ENCODE measurements around the gene RIMBP2.

The RIMBP2 gene

DNA sequence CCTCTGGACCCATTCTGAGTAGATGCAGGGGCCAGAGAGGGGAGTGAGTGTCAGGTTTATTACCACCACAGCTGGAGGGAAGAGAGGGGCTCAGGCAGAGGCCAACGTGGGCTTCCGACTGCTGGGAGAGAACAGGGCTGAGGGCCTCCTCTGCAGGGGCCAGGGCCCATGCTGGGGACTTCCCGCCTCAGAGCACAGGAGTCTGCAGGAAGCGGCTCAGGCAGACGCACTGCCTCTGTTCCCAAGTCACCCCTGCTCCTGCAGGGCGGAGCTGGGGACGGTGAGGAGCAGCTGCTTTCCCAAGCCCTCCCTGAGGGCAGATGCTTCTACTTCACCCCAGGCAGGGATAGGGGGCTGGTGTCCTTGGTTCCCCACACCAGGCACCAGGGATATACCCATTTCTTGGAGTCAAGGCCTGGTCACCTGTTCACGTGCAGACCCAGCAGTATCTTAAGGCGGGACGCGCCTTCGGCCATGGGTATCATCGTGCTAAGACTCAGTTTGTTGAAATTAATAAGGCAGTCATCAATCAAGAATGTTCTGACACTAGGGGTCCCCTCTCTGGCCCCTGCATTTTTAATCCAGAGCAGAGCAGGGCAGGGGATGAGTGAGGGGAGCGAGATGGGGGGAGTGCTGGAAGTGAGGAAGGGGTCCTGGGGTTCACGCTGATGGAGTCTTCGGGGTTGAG, 278.4 kb downstream of the RIMBP2 start:
- Histone ChIP-seq H2BK120ac (ENCODE audit: low read depth, low read length) (no peak overlapping the region), H2BK12ac (ENCODE audit: low read length) (no peak overlapping the region), H4K91ac (ENCODE audit: low read depth, low read length, poor library complexity) (no peak overlapping the region), H3K4me1 (ENCODE audit: control insufficient read depth in 2 of 2, insufficient read depth in 1 of 2, low read depth in 1 of 2, low read length in 2 of 2) (no peaks in the 10 kb centered on the region), H3K79me1 (ENCODE audit: low read depth, low read length) (peaks cover 1% of the 10 kb centered on the region), H3K4me3 (ENCODE audit: low read length in 2 of 2) (peak overlapping the region in 1 of 2 donors; percentile 42), H2AK5ac (ENCODE audit: low read depth, low read length) (no peak overlapping the region), H2BK15ac (ENCODE audit: low read length) (no peak overlapping the region), H3K9ac (ENCODE audit: low read depth, low read length, poor library complexity) (no peak overlapping the region), H2AFZ (ENCODE audit: low read length) (no peak overlapping the region), H3K4me2 (ENCODE audit: insufficient read depth, low read length, poor library complexity, severe bottlenecking) (no peak overlapping the region), H3K4ac (ENCODE audit: low read length) (no peak overlapping the region), H3K9me3 (replicated peaks in 1 of 2; ENCODE audit: control insufficient read depth in 2 of 2, insufficient read depth in 1 of 2, low read depth in 1 of 2, low read length in 2 of 2) (peaks cover 0 to 13% of the 10 kb centered on the region in 2 donors), H3K27me3 (ENCODE audit: control insufficient read depth in 3 of 3, insufficient read depth in 3 of 3, low read depth in 1 of 3, low read length in 3 of 3) (no peaks in the 10 kb centered on the region), H3K18ac (ENCODE audit: low read length) (peak overlapping the region; percentile 38), H3K27ac (replicated peaks; ENCODE audit: low read length) (no peak overlapping the region), H3K14ac (ENCODE audit: low read length) (no peak overlapping the region), H3K23ac (ENCODE audit: low read depth, low read length, poor library complexity) (no peak overlapping the region), H2BK5ac (ENCODE audit: low read length) (no peak overlapping the region), H4K8ac (ENCODE audit: low read depth, low read length) (peak overlapping the region; percentile 65), H3K36me3 (replicated peaks in 1 of 2; ENCODE audit: control insufficient read depth in 2 of 2, insufficient read depth in 2 of 2, low read length in 2 of 2) (no peaks in the 10 kb centered on the region)
- no peak for DNase-seq (ENCODE audit: low spot score)
- no CpG with 5 or more reads among the region's 16 CpGs for WGBS, 2 donors (ENCODE audit: extremely low coverage in 2 of 2, insufficient read length in 2 of 2, insufficient replicate concordance in 1 of 2)

DNA sequence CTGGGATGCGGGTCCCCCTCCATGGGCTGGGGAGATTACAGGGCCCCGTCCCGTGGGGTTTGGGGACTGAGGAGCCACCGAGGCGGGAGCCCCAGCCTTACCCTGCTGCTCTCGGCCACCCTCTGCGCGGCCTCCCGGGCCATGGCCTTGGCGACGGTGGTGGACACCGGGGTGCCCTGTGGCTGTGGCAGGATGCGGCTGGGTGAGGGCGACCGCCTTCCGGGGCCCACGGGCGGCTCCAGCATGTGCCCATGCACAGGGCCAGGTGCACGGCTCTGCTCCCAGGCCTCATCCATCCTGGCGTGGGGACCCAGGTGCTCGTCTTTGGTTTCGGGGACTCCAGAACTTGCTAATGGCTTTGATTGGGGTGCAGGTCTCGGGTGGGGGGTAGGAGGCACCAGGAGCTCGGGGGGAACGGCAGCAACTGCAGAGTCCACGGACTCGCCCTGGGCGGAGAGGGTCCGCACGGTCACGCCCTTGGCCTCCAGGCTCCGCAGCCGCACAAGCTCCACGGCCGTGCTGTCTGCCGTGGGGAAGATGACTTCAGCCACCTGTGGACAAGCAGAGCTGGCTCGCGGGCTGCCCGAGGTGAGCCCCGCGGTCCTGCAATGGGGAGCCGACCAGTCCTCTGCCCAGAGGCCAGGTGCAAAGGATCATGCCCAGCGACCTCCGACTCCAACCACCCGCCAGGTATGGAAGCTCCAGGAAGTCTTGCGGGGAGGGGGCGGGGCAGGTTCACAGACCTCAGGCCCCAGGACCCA, 279.2 kb downstream of the RIMBP2 start:
- Histone ChIP-seq H3K18ac (ENCODE audit: low read length) (peak overlapping the region; percentile 48), H3K9me3 (replicated peaks in 1 of 2; ENCODE audit: control insufficient read depth in 2 of 2, insufficient read depth in 1 of 2, low read depth in 1 of 2, low read length in 2 of 2) (peaks cover 0 to 11% of the 10 kb centered on the region in 2 donors), H3K4me2 (ENCODE audit: insufficient read depth, low read length, poor library complexity, severe bottlenecking) (no peak overlapping the region), H2BK5ac (ENCODE audit: low read length) (no peak overlapping the region), H3K9ac (ENCODE audit: low read depth, low read length, poor library complexity) (peak overlapping the region; percentile 12), H2AFZ (ENCODE audit: low read length) (no peak overlapping the region), H3K14ac (ENCODE audit: low read length) (peak overlapping the region; percentile 92), H3K23ac (ENCODE audit: low read depth, low read length, poor library complexity) (peak overlapping the region; percentile 65), H3K36me3 (replicated peaks in 1 of 2; ENCODE audit: control insufficient read depth in 2 of 2, insufficient read depth in 2 of 2, low read length in 2 of 2) (no peaks in the 10 kb centered on the region), H2BK120ac (ENCODE audit: low read depth, low read length) (no peak overlapping the region), H2BK15ac (ENCODE audit: low read length) (no peak overlapping the region), H3K4ac (ENCODE audit: low read length) (no peak overlapping the region), H3K27me3 (ENCODE audit: control insufficient read depth in 3 of 3, insufficient read depth in 3 of 3, low read depth in 1 of 3, low read length in 3 of 3) (no peaks in the 10 kb centered on the region), H3K4me3 (ENCODE audit: low read length in 2 of 2) (peak overlapping the region in 1 of 2 donors; percentile 42), H3K27ac (replicated peaks; ENCODE audit: low read length) (no peak overlapping the region), H3K4me1 (ENCODE audit: control insufficient read depth in 2 of 2, insufficient read depth in 1 of 2, low read depth in 1 of 2, low read length in 2 of 2) (no peaks in the 10 kb centered on the region), H4K8ac (ENCODE audit: low read depth, low read length) (no peak overlapping the region), H3K79me1 (ENCODE audit: low read depth, low read length) (peaks cover 1% of the 10 kb centered on the region), H4K91ac (ENCODE audit: low read depth, low read length, poor library complexity) (no peak overlapping the region), H2AK5ac (ENCODE audit: low read depth, low read length) (peak overlapping the region; percentile 28), H2BK12ac (ENCODE audit: low read length) (no peak overlapping the region)
- no peak for DNase-seq (ENCODE audit: low spot score)
- WGBS, 2 donors (ENCODE audit: extremely low coverage in 2 of 2, insufficient read length in 2 of 2, insufficient replicate concordance in 1 of 2), result no CpG with 5 or more reads among the region's 47 CpGs

DNA sequence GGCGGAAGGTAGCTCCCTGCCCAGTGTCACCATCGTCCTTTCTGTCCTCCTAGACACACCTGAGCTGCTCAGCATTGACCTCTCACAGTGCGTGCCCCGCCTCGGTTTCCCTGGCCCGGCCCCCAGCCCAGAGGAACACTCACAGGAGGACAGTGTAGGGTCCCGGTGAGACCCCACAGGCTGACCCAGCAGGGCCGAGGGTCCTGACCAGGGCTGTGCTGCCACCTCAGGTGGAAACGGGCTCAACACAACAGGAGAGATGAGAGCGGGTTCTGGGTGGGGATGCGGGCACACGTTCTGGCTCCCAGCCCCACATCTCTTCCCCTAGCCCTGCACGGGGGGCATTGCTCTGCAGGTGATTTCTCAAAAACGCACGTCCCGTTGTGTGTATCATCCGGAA, 280.3 kb downstream of the RIMBP2 start:
- peaks cover 0 to 7% of the 10 kb centered on the region in 2 donors for H3K9me3 ChIP-seq (replicated peaks in 1 of 2; ENCODE audit: control insufficient read depth in 2 of 2, insufficient read depth in 1 of 2, low read depth in 1 of 2, low read length in 2 of 2)
- no peak overlapping the region for H3K23ac ChIP-seq (ENCODE audit: low read depth, low read length, poor library complexity)
- no peak overlapping the region for H3K4ac ChIP-seq (ENCODE audit: low read length)
- H2AK5ac ChIP-seq (ENCODE audit: low read depth, low read length), result peak overlapping the region; percentile 51
- no peak overlapping the region for H3K14ac ChIP-seq (ENCODE audit: low read length)
- no peak overlapping the region for H3K18ac ChIP-seq (ENCODE audit: low read length)
- H3K36me3 ChIP-seq (replicated peaks in 1 of 2; ENCODE audit: control insufficient read depth in 2 of 2, insufficient read depth in 2 of 2, low read length in 2 of 2), result no peaks in the 10 kb centered on the region
- no peak overlapping the region for H3K9ac ChIP-seq (ENCODE audit: low read depth, low read length, poor library complexity)
- no peak overlapping the region for H3K27ac ChIP-seq (replicated peaks; ENCODE audit: low read length)
- no peaks in the 10 kb centered on the region for H3K4me1 ChIP-seq (ENCODE audit: control insufficient read depth in 2 of 2, insufficient read depth in 1 of 2, low read depth in 1 of 2, low read length in 2 of 2)
- no peak overlapping the region for H4K91ac ChIP-seq (ENCODE audit: low read depth, low read length, poor library complexity)
- H3K79me1 ChIP-seq (ENCODE audit: low read depth, low read length), result peaks cover 1% of the 10 kb centered on the region
- H2AFZ ChIP-seq (ENCODE audit: low read length), result no peak overlapping the region
- no peak overlapping the region for H3K4me2 ChIP-seq (ENCODE audit: insufficient read depth, low read length, poor library complexity, severe bottlenecking)
- H2BK15ac ChIP-seq (ENCODE audit: low read length), result no peak overlapping the region
- no peak overlapping the region for H2BK120ac ChIP-seq (ENCODE audit: low read depth, low read length)
- no peak for DNase-seq (ENCODE audit: low spot score)
- no peak overlapping the region for H4K8ac ChIP-seq (ENCODE audit: low read depth, low read length)
- peak overlapping the region in 1 of 2 donors; percentile 42 for H3K4me3 ChIP-seq (ENCODE audit: low read length in 2 of 2)
- H2BK5ac ChIP-seq (ENCODE audit: low read length), result no peak overlapping the region
- no peak overlapping the region for H2BK12ac ChIP-seq (ENCODE audit: low read length)
- no CpG with 5 or more reads among the region's 17 CpGs for WGBS, 2 donors (ENCODE audit: extremely low coverage in 2 of 2, insufficient read length in 2 of 2, insufficient replicate concordance in 1 of 2)
- H3K27me3 ChIP-seq (ENCODE audit: control insufficient read depth in 3 of 3, insufficient read depth in 3 of 3, low read depth in 1 of 3, low read length in 3 of 3), result no peaks in the 10 kb centered on the region

DNA sequence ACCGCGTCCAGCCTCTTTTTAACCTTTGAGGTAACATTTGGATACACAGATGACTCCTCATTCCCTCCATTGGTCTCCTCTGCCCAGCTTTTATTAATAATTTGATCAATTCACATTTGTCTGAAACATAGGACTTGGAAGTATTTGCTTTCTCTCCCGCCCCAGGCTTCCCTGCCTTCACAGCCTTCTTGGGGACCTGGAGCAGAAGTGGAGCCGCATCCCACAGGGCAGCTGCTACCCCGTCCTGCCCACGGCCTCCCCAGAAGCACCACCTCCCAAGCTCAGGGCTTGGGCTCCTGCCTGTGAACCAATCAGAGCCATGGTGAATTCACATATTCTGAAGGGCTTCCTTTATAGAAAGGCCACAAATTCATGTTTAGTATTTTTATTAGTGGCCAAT, 280.8 kb downstream of the RIMBP2 start:
- H3K4me3 ChIP-seq (ENCODE audit: low read length in 2 of 2), result no peak overlapping the region
- H4K91ac ChIP-seq (ENCODE audit: low read depth, low read length, poor library complexity), result no peak overlapping the region
- WGBS, 2 donors (ENCODE audit: extremely low coverage in 2 of 2, insufficient read length in 2 of 2, insufficient replicate concordance in 1 of 2), result no CpG with 5 or more reads among the region's 6 CpGs
- no peak overlapping the region for H3K9ac ChIP-seq (ENCODE audit: low read depth, low read length, poor library complexity)
- peaks cover 1% of the 10 kb centered on the region for H3K79me1 ChIP-seq (ENCODE audit: low read depth, low read length)
- no peak for DNase-seq (ENCODE audit: low spot score)
- H4K8ac ChIP-seq (ENCODE audit: low read depth, low read length), result no peak overlapping the region
- peaks cover 0 to 7% of the 10 kb centered on the region in 2 donors for H3K9me3 ChIP-seq (replicated peaks in 1 of 2; ENCODE audit: control insufficient read depth in 2 of 2, insufficient read depth in 1 of 2, low read depth in 1 of 2, low read length in 2 of 2)
- H3K18ac ChIP-seq (ENCODE audit: low read length), result no peak overlapping the region
- no peak overlapping the region for H2AFZ ChIP-seq (ENCODE audit: low read length)
- H2BK12ac ChIP-seq (ENCODE audit: low read length), result no peak overlapping the region
- no peak overlapping the region for H2BK5ac ChIP-seq (ENCODE audit: low read length)
- no peak overlapping the region for H3K4ac ChIP-seq (ENCODE audit: low read length)
- no peaks in the 10 kb centered on the region for H3K36me3 ChIP-seq (replicated peaks in 1 of 2; ENCODE audit: control insufficient read depth in 2 of 2, insufficient read depth in 2 of 2, low read length in 2 of 2)
- H3K4me2 ChIP-seq (ENCODE audit: insufficient read depth, low read length, poor library complexity, severe bottlenecking), result no peak overlapping the region
- H2BK120ac ChIP-seq (ENCODE audit: low read depth, low read length), result no peak overlapping the region
- no peak overlapping the region for H2AK5ac ChIP-seq (ENCODE audit: low read depth, low read length)
- no peaks in the 10 kb centered on the region for H3K4me1 ChIP-seq (ENCODE audit: control insufficient read depth in 2 of 2, insufficient read depth in 1 of 2, low read depth in 1 of 2, low read length in 2 of 2)
- no peaks in the 10 kb centered on the region for H3K27me3 ChIP-seq (ENCODE audit: control insufficient read depth in 3 of 3, insufficient read depth in 3 of 3, low read depth in 1 of 3, low read length in 3 of 3)
- H3K23ac ChIP-seq (ENCODE audit: low read depth, low read length, poor library complexity), result no peak overlapping the region
- H3K14ac ChIP-seq (ENCODE audit: low read length), result no peak overlapping the region
- H2BK15ac ChIP-seq (ENCODE audit: low read length), result no peak overlapping the region
- no peak overlapping the region for H3K27ac ChIP-seq (replicated peaks; ENCODE audit: low read length)

Data from neuronal stem cell (in vitro differentiated cells).